ENCODE data around the gene COX19. TPM values are rescaled to one million over a fixed set of nuclear protein-coding genes. Genes with fewer than 3 reads are reported as not detected.

The COX19 gene
- total RNA-seq, 1 experiment from 2014 or later, result 37.4 TPM

DNA sequence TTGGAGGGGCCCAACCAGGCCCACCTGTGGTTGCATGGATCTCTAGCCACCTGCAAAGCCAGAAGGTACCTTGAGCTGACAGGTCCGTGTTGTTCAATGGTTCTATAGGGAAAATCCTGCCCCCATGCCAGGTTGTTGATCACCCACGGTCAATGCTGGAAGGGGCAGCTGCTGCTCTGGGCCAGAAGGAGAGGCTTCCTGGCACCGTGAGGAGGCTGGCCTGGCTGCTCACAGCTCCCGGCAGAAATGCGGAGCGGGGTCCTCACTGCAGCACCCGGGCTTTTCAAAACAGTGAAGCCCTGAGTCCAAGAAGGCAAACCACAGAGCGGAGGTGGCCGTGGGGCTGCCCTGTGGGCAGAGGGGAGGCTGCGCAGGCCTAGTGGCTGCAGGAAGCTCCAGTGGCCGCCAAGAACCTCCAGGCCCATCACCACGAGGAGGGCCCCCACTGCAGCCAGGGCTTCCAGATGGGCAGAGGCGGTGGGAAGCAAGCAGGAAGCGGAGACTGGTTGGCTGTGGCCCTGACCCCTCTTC is 44.0 kb upstream of the COX19 start:
- H3K4me1 Mint-ChIP-seq (ENCODE audit: low read depth, unreplicated experiment), result no peaks in the 10 kb centered on the region
- no TSS peak for BruUV-seq (replicated peaks)
- no peaks in the 10 kb centered on the region for H3K9me3 Mint-ChIP-seq (ENCODE audit: low read depth, unreplicated experiment)
- peaks cover 51% of the 10 kb centered on the region for H3K36me3 Mint-ChIP-seq (ENCODE audit: insufficient read depth, unreplicated experiment)
- H3K4me3 Mint-ChIP-seq (ENCODE audit: low read depth, unreplicated experiment), result no peak overlapping the region
- TF ChIP-seq, protein P1, sequence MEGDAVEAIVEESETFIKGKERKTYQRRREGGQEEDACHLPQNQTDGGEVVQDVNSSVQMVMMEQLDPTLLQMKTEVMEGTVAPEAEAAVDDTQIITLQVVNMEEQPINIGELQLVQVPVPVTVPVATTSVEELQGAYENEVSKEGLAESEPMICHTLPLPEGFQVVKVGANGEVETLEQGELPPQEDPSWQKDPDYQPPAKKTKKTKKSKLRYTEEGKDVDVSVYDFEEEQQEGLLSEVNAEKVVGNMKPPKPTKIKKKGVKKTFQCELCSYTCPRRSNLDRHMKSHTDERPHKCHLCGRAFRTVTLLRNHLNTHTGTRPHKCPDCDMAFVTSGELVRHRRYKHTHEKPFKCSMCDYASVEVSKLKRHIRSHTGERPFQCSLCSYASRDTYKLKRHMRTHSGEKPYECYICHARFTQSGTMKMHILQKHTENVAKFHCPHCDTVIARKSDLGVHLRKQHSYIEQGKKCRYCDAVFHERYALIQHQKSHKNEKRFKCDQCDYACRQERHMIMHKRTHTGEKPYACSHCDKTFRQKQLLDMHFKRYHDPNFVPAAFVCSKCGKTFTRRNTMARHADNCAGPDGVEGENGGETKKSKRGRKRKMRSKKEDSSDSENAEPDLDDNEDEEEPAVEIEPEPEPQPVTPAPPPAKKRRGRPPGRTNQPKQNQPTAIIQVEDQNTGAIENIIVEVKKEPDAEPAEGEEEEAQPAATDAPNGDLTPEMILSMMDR (IDR thresholded peaks at IDR 0.05; ENCODE audit: unreplicated experiment), result no peak
- intact Hi-C loops (cut with micrococcal nuclease; ENCODE audit: unreplicated experiment), result no loop called here
- no peak overlapping the region for H3K27ac Mint-ChIP-seq (ENCODE audit: unreplicated experiment)
- no peak for DNase-seq
- no peaks in the 10 kb centered on the region for H3K27me3 Mint-ChIP-seq (ENCODE audit: unreplicated experiment)
- CTCF ChIA-PET, result no interaction called here

DNA sequence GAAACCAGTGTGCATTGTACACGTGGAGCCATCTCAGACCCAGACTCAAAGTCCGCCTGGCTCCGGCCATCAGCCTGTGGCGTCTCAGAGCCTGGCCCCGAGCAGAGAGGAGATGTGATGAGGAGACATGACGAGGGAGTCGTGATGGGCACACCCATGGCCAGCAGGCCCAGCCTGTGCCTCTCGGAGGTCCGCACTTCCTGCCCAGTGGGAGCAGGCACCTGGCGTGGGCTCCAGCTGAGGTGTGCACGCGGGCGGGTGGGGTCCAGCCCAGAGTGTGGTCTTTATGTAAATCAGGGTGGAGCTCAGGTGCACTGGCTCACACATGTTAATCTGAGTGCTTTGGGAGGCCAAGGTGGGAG is 43.0 kb upstream of the COX19 start:
- DNase-seq, result no peak
- CTCF ChIA-PET, result no interaction called here
- peaks cover 49% of the 10 kb centered on the region for H3K36me3 Mint-ChIP-seq (ENCODE audit: insufficient read depth, unreplicated experiment)
- no peaks in the 10 kb centered on the region for H3K9me3 Mint-ChIP-seq (ENCODE audit: low read depth, unreplicated experiment)
- intact Hi-C loops (cut with micrococcal nuclease; ENCODE audit: unreplicated experiment), result no loop called here
- no peaks in the 10 kb centered on the region for H3K27me3 Mint-ChIP-seq (ENCODE audit: unreplicated experiment)
- no peaks in the 10 kb centered on the region for H3K4me1 Mint-ChIP-seq (ENCODE audit: low read depth, unreplicated experiment)
- peak overlapping the region; percentile 48 for H3K27ac Mint-ChIP-seq (ENCODE audit: unreplicated experiment)
- H3K4me3 Mint-ChIP-seq (ENCODE audit: low read depth, unreplicated experiment), result no peak overlapping the region
- TF ChIP-seq, protein P1 (IDR thresholded peaks at IDR 0.05; ENCODE audit: unreplicated experiment), result no peak
- BruUV-seq (replicated peaks), result no TSS peak

DNA sequence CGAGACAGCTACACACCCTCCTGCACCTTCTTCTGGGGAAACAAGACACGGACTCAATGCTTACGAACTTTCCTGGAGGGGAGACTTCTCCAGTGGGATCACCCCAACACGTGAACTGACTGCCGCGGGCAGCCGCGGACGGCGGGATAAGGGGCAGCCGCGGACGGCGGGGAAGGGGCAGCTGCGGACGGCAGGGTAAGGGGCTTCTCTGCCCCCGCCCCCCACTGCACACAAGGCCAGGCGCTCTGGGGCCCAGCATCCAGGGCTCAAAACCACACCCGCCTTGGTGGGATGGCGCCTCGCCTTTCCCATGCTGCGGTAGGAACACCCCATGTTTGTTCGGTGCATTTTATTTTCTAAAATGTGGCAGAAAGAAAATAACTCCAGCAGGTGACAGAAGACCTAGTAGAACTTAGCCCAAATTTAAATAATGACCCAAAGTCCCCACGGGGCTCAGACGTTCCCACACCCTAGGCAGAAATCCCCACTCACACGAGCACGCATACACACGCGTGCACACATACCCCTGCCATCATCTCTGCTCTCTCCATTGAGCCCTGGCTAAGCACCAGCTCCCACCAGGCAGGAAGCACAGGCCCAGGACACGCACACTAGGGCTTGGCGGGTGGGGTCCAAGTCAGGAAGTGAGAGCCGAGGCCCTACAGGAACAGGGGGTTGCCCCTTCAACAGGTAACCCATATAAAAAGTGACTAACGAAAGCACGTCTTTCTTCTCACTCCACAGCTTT is 42.4 kb upstream of the COX19 start:
- no peaks in the 10 kb centered on the region for H3K4me1 Mint-ChIP-seq (ENCODE audit: low read depth, unreplicated experiment)
- peaks cover 43% of the 10 kb centered on the region for H3K36me3 Mint-ChIP-seq (ENCODE audit: insufficient read depth, unreplicated experiment)
- BruUV-seq (replicated peaks), result no TSS peak
- intact Hi-C loops (cut with micrococcal nuclease; ENCODE audit: unreplicated experiment), result no loop called here
- no peak overlapping the region for H3K4me3 Mint-ChIP-seq (ENCODE audit: low read depth, unreplicated experiment)
- H3K27ac Mint-ChIP-seq (ENCODE audit: unreplicated experiment), result peak overlapping the region; percentile 48
- no peak for DNase-seq
- H3K27me3 Mint-ChIP-seq (ENCODE audit: unreplicated experiment), result no peaks in the 10 kb centered on the region
- CTCF ChIA-PET, result no interaction called here
- TF ChIP-seq, protein P1 (IDR thresholded peaks at IDR 0.05; ENCODE audit: unreplicated experiment), result no peak
- H3K9me3 Mint-ChIP-seq (ENCODE audit: low read depth, unreplicated experiment), result no peaks in the 10 kb centered on the region

DNA sequence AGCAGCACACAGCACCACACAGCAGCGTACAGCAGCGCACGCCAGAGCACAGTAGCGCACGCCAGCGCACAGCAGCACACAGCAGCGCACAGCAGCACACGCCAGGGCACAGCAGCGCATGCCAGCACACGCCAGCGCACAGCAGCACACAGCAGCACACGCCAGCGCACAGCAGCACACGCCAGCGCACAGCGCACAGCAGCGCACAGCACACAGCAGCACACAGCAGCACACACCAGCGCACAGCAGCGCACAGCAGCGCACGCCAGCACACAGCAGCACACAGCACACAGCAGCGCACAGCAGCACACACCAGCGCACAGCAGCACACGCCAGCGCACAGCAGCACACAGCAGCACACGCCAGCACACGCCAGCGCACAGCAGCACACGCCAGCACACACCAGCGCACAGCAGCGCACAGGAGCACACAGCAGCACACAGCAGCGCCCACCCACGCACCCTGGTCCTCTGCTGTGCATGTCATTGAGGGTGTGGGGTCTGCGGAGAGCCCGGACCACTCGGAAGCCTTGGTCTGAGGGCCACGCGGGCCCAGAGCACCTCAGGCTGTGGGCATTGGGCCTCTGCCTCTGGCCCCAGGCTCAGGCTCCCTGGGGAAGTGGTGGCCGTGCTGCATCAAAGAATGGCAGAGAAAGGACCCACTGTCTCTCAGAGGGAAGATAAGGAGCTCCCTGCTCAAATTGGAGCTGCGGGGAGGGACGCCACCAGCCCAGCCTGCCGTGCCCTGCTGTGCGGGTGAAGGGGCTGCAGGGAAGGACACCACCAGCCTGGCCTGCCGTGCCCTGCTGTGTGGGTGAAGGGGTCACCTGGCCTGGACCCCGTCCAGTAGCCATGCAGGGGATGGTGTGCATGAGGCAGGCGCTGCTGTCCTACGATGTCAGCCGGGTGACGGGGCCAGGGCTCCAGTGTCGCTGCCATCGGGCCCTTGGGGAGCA is 41.5 kb upstream of the COX19 start:
- Mint-ChIP-seq H3K4me1 (ENCODE audit: low read depth, unreplicated experiment) (no peaks in the 10 kb centered on the region), H3K4me3 (ENCODE audit: low read depth, unreplicated experiment) (no peak overlapping the region), H3K27me3 (ENCODE audit: unreplicated experiment) (no peaks in the 10 kb centered on the region), H3K36me3 (ENCODE audit: insufficient read depth, unreplicated experiment) (peaks cover 34% of the 10 kb centered on the region), H3K9me3 (ENCODE audit: low read depth, unreplicated experiment) (no peaks in the 10 kb centered on the region), H3K27ac (ENCODE audit: unreplicated experiment) (no peak overlapping the region)
- CTCF ChIA-PET, result no interaction called here
- DNase-seq, result no peak
- TF ChIP-seq, protein P1 (IDR thresholded peaks at IDR 0.05; ENCODE audit: unreplicated experiment), result no peak
- no TSS peak for BruUV-seq (replicated peaks)
- intact Hi-C loops (cut with micrococcal nuclease; ENCODE audit: unreplicated experiment), result no loop called here
